Measurements from ENCODE around the gene PRTFDC1. TPM values are rescaled to one million over a fixed set of nuclear protein-coding genes. Genes with fewer than 3 reads are reported as not detected.
"Not testable (repeated sequence)": the region's sequence is repeated elsewhere in the genome, so short reads cannot be mapped to it uniquely, and the experiment has no call there.

Gene PRTFDC1
- total RNA-seq, 2 donors from 2014 or later, result 0.69 TPM; not detected in 1

DNA sequence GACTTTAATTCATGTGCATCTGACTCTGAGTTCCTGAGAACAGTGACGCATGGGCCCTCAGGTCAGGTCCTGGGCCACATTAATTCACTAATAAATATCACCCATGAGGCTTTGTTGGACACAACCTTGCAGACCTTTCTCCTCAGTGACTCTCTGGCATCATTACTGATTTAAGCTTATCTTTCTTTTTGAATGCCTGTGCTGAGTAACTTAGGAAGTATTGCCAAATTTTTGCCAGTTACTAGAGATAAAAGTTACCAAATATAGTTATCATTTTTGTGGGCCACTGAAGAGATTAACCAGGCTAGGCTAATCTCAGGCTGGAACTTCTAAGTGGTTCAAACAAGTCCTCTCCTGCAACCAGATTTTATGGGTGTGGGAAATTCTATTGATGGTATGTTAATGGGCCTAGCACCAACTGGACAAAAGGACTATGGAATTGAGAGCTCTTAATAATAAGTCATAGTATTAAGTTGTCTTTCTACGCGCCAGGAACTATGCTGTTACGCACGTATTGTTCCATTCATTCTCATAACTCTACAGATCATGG, 28.8 kb upstream of the PRTFDC1 start:
- H3K27me3 Mint-ChIP-seq, result no peaks in the 10 kb centered on the region
- no peaks in the 10 kb centered on the region for H3K4me1 Mint-ChIP-seq (ENCODE audit: low read depth in 2 of 2)
- no peaks in the 10 kb centered on the region for H3K9me3 Mint-ChIP-seq
- DNase-seq (ENCODE audit: low spot score) (no peak), ATAC-seq (no peak)
- H3K36me3 Mint-ChIP-seq, result no peaks in the 10 kb centered on the region
- H3K27ac Mint-ChIP-seq, result no peak overlapping the region
- no peak overlapping the region for H3K4me3 Mint-ChIP-seq

DNA sequence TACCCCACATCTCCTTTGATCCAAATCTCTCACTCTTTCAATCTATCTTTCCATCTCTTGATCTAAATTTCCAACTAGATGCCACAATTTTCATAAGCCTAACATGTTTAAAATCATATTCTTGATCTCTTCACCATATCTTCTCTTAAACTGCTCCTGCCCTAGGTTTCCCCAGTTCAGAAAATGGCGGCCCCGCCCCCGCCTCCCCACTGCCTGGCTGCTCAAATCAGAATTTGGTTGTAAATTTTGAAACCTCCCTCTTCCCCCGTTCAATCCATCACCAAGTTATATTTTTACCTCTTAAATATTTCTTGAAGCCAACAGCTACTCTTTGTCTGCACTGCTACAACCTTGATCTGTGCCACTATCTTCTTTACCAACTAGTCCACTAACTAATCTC, 27.3 kb upstream of the PRTFDC1 start:
- ATAC-seq (no peak), DNase-seq (ENCODE audit: low spot score) (no peak)
- H3K4me1 Mint-ChIP-seq (ENCODE audit: low read depth in 2 of 2), result no peaks in the 10 kb centered on the region
- H3K4me3 Mint-ChIP-seq, result no peak overlapping the region
- H3K36me3 Mint-ChIP-seq, result no peaks in the 10 kb centered on the region
- H3K9me3 Mint-ChIP-seq, result no peaks in the 10 kb centered on the region
- H3K27me3 Mint-ChIP-seq, result no peaks in the 10 kb centered on the region
- H3K27ac Mint-ChIP-seq, result no peak overlapping the region

DNA sequence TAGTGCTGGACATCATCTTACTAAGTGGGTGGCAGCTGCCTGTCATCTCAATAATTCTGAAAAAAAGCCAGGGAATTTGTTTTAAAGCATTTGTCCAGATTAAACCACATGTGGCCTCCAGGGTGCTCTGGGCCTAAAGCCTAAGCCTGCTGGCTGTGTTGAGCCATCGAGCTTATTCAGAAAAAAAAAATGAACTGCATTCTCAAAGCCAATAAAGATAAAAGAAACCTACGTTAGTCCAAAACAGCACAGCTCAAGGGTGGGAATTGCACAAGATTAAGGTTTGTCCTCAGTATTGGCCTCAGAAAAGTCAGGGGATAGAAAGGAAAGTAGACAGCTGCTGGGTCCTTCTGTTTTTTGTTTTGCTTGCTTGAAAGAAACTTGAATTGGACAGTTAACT, 22.6 kb upstream of the PRTFDC1 start:
- H3K27me3 Mint-ChIP-seq, result no peaks in the 10 kb centered on the region
- no peak overlapping the region for H3K4me3 Mint-ChIP-seq
- no peaks in the 10 kb centered on the region for H3K36me3 Mint-ChIP-seq
- H3K27ac Mint-ChIP-seq, result no peak overlapping the region
- DNase-seq (ENCODE audit: low spot score), result no peak
- no peaks in the 10 kb centered on the region for H3K9me3 Mint-ChIP-seq
- no peaks in the 10 kb centered on the region for H3K4me1 Mint-ChIP-seq (ENCODE audit: low read depth in 2 of 2)
- no peak for ATAC-seq

DNA sequence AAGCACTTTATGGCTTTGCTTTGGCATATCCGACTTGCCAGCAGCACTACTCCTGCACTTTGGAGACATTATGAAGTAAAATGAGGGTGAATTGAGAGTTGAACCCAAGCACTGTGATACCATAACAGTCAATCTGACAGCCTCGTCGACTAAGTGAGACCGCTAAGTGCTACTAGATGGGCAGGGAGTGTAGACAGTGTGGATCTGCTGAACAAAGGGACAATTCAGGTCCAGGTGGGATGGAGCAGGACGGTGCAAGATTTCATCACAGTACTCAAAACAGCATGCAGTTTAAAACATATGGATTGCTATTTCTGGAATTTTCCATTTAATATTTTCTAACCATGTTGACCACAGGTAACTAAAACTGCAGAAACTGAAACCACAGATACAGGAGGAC, 20.8 kb upstream of the PRTFDC1 start:
- H3K4me3 Mint-ChIP-seq, result no peak overlapping the region
- no peak for ATAC-seq
- H3K27ac Mint-ChIP-seq, result no peak overlapping the region
- no peaks in the 10 kb centered on the region for H3K9me3 Mint-ChIP-seq
- DNase-seq (ENCODE audit: low spot score), result no peak
- H3K36me3 Mint-ChIP-seq, result no peaks in the 10 kb centered on the region
- no peaks in the 10 kb centered on the region for H3K4me1 Mint-ChIP-seq (ENCODE audit: low read depth in 2 of 2)
- no peaks in the 10 kb centered on the region for H3K27me3 Mint-ChIP-seq

DNA sequence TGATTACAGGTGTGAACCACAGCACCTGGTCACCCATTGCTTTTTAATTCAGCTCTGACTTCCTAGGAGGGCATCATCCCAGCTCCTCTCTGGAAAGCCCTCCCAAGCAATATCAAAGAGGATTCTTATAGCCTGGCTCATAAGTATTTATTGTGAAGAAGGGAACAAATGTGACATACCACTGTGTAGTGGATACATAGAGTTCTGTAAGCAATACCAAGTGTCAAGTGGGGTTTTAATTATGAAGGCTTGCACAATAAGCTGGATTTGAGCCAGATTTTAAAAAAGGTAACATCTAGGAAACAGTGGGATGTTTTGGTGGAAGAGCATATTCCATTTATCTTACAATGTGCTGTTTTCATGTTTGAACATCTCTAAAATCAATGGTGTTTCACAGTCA, 19.0 kb upstream of the PRTFDC1 start:
- Mint-ChIP-seq H3K9me3 (no peaks in the 10 kb centered on the region), H3K4me3 (no peak overlapping the region), H3K36me3 (no peaks in the 10 kb centered on the region), H3K27me3 (no peaks in the 10 kb centered on the region), H3K27ac (no peak overlapping the region), H3K4me1 (ENCODE audit: low read depth in 2 of 2) (no peaks in the 10 kb centered on the region)
- DNase-seq (ENCODE audit: low spot score), result no peak
- ATAC-seq, result no peak

DNA sequence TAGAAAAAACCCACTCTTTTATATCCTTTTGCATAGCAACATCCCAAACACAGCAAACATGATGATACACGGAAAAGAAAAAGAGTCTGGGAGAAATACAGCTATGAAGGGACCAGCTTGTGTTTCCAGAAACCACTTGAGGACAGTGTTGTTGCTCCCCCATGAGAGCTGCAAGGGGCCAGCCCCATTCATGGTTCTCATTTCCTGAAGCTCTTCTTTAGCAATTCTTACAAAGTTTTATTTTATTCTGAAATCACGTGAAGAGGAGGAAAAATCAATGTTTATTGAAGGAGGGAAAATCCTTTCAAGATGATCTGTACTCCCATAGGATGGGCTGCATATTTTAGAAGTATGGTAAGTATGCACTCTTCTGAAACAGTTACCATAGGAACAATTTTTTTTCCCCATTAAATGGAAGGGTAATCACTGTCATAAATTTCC, 17.5 kb upstream of the PRTFDC1 start:
- no peak for ATAC-seq
- Mint-ChIP-seq H3K27me3 (no peaks in the 10 kb centered on the region), H3K4me3 (no peak overlapping the region), H3K36me3 (no peaks in the 10 kb centered on the region), H3K9me3 (no peaks in the 10 kb centered on the region), H3K4me1 (ENCODE audit: low read depth in 2 of 2) (no peaks in the 10 kb centered on the region), H3K27ac (no peak overlapping the region)
- no peak for DNase-seq (ENCODE audit: low spot score)

DNA sequence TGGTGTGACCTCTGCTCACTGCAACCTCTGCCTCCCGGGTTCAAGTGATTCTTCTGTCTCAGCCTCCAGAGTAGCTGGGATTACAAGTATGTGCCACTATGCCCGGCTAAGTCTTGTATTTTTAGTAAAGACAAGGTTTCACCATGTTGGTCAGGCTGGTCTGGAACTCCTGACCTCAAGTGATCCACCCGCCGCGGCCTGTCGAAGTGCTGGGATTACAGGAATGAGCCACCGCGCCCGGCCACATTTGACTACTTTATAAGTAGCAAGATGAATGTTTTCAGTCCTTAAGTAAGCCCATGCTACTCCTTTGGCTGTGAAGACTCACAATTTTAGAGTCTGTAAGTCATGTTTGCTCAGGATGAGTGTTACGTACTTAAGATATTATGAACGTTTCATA, 16.5 kb upstream of the PRTFDC1 start:
- H3K4me3 Mint-ChIP-seq; ATAC-seq; H3K27ac Mint-ChIP-seq; DNase-seq (ENCODE audit: low spot score); H3K36me3 Mint-ChIP-seq; H3K4me1 Mint-ChIP-seq (ENCODE audit: low read depth in 2 of 2); H3K9me3 Mint-ChIP-seq; H3K27me3 Mint-ChIP-seq: not testable (repeated sequence)

DNA sequence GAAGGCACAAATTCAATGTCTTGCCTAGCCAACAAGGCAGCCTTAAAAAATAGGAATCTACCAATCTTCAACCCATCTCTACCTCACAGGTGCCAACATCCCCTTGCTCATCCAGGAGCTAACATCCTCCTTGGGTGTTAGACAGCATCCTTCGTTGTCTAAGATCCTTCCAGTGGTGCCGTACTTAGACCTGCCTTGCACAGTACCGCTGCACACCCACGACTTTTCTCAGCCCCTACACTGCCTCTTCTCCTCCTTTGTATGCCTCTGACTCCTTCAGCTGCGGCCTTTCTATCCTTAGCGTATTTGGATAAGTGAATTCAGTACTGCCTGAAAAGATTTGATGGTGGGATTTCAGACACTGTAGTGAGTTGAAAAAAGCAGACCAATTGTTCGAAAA, 15.9 kb upstream of the PRTFDC1 start:
- DNase-seq (ENCODE audit: low spot score), result no peak
- Mint-ChIP-seq H3K4me3 (no peak overlapping the region), H3K9me3 (no peaks in the 10 kb centered on the region), H3K36me3 (no peaks in the 10 kb centered on the region), H3K27ac (no peak overlapping the region), H3K4me1 (ENCODE audit: low read depth in 2 of 2) (no peaks in the 10 kb centered on the region), H3K27me3 (no peaks in the 10 kb centered on the region)
- ATAC-seq, result no peak

DNA sequence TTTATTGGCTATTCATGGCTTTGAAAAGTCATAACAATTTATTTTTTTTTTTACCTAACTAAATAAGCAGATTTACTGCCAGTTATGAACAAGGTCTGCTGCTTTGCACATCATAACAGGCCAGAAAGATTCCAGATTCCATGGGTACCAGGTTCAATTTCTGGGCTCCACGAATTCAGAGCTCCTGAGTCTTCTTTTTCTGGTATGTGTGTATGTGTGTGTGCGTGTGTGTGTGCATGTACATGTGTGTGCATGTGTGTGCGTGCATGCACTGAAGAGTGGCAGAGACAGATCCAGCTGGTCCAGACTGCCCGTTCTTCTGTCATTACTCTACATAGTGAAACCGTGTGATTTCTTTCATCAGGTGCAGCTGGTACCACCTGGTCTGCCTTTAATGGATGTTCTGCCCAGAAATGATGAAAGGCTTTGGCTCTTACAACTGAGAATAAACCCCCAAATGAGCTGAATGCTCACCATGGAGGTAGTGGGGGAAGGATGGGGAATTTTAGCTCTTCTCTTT, 14.6 kb upstream of the PRTFDC1 start:
- H3K4me3 Mint-ChIP-seq, result no peak overlapping the region
- H3K27ac Mint-ChIP-seq, result no peak overlapping the region
- no peaks in the 10 kb centered on the region for H3K4me1 Mint-ChIP-seq (ENCODE audit: low read depth in 2 of 2)
- no peak for DNase-seq (ENCODE audit: low spot score)
- H3K36me3 Mint-ChIP-seq, result no peaks in the 10 kb centered on the region
- H3K27me3 Mint-ChIP-seq, result no peaks in the 10 kb centered on the region
- H3K9me3 Mint-ChIP-seq, result no peaks in the 10 kb centered on the region
- no peak for ATAC-seq

DNA sequence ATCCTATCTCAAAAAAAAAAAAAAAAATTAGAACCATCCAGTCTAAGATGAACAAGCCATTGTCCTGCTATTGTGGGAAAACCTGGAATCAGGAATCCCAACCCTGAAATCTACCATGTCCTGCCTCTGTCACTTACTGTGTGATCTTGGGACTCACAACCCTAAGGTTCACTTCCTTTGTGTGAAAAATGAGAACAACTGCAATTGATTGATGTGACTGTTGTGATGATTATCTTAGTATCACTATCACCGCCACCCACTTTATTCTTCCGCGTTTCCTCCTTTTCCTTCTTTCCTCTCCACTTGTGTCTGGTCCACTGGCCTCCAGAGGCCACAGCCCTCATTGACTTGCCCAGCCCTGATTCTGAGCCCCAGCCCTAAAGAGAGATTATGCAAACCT, 12.6 kb upstream of the PRTFDC1 start:
- H3K36me3 Mint-ChIP-seq, result no peaks in the 10 kb centered on the region
- no peaks in the 10 kb centered on the region for H3K27me3 Mint-ChIP-seq
- H3K27ac Mint-ChIP-seq, result no peak overlapping the region
- no peak overlapping the region for H3K4me3 Mint-ChIP-seq
- no peaks in the 10 kb centered on the region for H3K9me3 Mint-ChIP-seq
- no peaks in the 10 kb centered on the region for H3K4me1 Mint-ChIP-seq (ENCODE audit: low read depth in 2 of 2)
- no peak for ATAC-seq
- no peak for DNase-seq (ENCODE audit: low spot score)

DNA sequence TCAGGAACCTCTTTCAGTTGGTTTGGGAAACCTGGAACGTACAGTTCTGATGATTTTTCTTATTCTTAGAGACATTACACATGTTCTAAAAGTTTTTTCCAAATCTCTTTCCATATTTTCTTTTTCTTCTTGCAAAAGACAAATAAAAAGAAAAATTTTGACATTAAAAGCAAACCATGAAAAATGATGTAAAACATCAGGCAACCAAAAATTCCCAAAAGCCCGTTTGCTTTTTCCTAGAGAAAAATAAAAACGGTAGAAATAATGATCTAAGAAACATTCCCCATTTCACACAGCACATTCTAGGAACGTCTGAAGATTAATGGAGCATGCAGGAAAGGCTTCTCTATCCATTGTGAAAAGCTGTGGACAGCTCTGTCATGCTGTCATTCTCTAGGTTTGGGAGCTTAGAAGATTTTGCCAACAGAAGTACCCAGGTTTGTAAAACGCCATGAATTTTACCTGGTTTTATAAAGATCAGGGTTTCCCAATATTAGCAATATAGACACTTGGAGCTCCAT, 11.2 kb upstream of the PRTFDC1 start:
- ATAC-seq, result no peak
- H3K9me3 Mint-ChIP-seq, result no peaks in the 10 kb centered on the region

DNA sequence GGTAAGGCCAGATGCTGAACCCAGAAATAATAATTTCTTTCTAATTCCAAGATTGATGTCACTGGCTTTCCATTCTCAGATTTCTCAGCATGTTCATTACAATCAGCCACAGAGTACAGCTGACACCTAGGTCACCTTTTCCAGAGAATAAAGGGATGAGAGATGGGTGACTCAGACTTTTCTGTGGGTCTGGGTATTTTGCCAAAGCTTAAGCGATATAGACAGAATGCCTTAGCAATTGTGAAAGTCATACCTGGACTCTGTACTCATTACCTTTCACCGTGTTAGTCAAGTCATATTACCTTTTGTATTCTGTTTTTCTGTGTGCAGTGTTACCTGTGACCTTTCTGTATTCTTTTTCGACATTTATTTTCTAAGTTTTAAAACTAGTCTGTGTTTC, 10.6 kb upstream of the PRTFDC1 start:
- Mint-ChIP-seq H3K27me3 (no peaks in the 10 kb centered on the region), H3K27ac (no peak overlapping the region), H3K4me3 (no peak overlapping the region)

More for the DNA sequence above, 11.2 kb upstream of the PRTFDC1 start:
- no peak for DNase-seq (ENCODE audit: low spot score)
- H3K27ac Mint-ChIP-seq, result no peak overlapping the region
- no peaks in the 10 kb centered on the region for H3K4me1 Mint-ChIP-seq (ENCODE audit: low read depth in 2 of 2)
- H3K4me3 Mint-ChIP-seq, result no peak overlapping the region
- H3K36me3 Mint-ChIP-seq, result no peaks in the 10 kb centered on the region
- no peaks in the 10 kb centered on the region for H3K27me3 Mint-ChIP-seq

DNA sequence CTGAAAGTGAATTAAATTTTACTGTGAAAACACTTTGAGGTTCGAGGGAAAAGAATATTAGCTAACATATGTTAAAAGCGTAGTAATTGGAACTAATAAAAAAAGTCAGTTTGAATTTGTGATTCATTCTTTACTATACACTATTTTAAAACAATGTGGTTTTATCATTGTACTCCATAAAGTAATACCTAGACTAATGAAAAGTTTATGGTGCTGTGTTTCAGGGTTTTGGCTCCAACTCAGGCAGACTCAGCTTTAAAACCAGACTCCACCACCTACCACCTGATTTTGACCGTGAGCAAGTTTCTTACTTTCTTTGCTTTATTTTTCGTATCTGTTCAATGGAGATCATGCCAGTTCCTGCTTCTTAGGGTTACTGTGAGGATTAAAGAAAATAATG, 9.2 kb upstream of the PRTFDC1 start:
- no peaks in the 10 kb centered on the region for H3K4me1 Mint-ChIP-seq (ENCODE audit: low read depth in 2 of 2)
- DNase-seq (ENCODE audit: low spot score), result no peak
- no peaks in the 10 kb centered on the region for H3K9me3 Mint-ChIP-seq
- no peaks in the 10 kb centered on the region for H3K36me3 Mint-ChIP-seq
- H3K27me3 Mint-ChIP-seq, result no peaks in the 10 kb centered on the region
- no peak overlapping the region for H3K27ac Mint-ChIP-seq
- no peak overlapping the region for H3K4me3 Mint-ChIP-seq
- no peak for ATAC-seq

More for the DNA sequence above, 10.6 kb upstream of the PRTFDC1 start:
- Mint-ChIP-seq H3K4me1 (ENCODE audit: low read depth in 2 of 2) (no peaks in the 10 kb centered on the region), H3K36me3 (no peaks in the 10 kb centered on the region), H3K9me3 (no peaks in the 10 kb centered on the region)
- DNase-seq (ENCODE audit: low spot score) (no peak), ATAC-seq (no peak)

DNA sequence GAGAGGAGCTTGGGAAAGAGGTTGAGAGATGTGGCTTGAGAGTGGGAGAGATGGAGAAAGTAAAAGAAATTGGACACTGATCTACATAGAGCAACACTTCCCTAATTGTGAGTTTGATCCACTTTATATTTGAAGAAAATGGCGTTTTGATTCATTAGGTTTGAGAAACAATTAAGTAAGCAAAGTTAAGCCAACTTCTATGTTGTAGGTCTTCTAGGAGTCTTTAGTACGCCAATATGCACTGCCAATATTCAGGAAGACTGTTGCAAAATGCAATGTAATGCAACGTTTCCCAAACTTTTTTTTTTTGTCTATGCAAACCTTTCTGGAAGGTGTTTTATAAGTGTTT, 7.0 kb upstream of the PRTFDC1 start:
- Mint-ChIP-seq H3K27ac (no peak overlapping the region), H3K9me3 (no peaks in the 10 kb centered on the region), H3K27me3 (no peaks in the 10 kb centered on the region), H3K4me1 (ENCODE audit: low read depth in 2 of 2) (no peaks in the 10 kb centered on the region), H3K4me3 (no peak overlapping the region), H3K36me3 (no peaks in the 10 kb centered on the region)
- ATAC-seq, result no peak
- no peak for DNase-seq (ENCODE audit: low spot score)

DNA sequence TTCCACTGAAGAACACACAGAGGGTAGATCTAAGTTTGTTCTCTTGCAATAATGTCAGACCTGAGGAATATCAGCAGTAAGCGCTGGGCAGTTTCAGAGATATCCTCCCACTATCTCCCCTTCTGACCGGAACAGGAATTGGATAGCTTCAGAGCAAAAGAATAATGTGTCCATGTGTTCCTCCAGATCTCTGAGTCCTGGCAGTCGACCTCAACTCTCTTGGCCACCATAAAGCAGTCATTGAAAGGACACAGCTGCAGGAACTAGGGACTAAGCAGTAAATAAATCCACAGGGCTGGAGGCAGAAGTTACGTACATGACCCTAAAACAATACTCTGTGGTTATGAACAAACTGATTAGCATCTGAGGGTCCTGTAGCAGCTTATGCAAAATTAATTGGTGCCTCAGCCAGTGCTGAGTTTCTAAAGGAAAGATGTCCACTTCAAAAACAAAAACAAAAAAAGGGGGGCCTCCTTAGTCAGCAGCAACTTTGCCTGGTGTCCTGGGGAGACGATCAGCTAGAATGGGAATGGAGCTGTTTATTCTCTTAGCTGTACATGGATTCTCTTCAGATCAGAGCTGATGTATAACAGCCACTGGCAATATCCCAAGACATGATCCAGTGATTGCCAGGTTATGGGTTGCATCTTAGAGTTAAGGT, 6.4 kb upstream of the PRTFDC1 start:
- Mint-ChIP-seq H3K36me3 (no peaks in the 10 kb centered on the region), H3K4me3 (no peak overlapping the region)

More for the DNA sequence above, 6.4 kb upstream of the PRTFDC1 start:
- Mint-ChIP-seq H3K4me1 (ENCODE audit: low read depth in 2 of 2) (no peaks in the 10 kb centered on the region), H3K9me3 (no peaks in the 10 kb centered on the region), H3K27ac (no peak overlapping the region), H3K27me3 (no peaks in the 10 kb centered on the region)
- no peak for ATAC-seq
- no peak for DNase-seq (ENCODE audit: low spot score)

Measured in natural killer cell treated with Interleukin-12 subunit alpha and Interleukin-12 subunit beta and Interleukin-15 and Interleukin-18, amount 100 ng/mL, for 72 hours (primary cell).